GM12891 (cell line): ENCODE data around the gene KRT9.

Experiments
- PAX5 ChIP-seq: IDR thresholded peaks from 2 replicates; pipeline ENCODE4 v1.6.1; 2011; ENCODE audit warnings: low read length, moderate library complexity, mild to moderate bottlenecking; ENCODE audit not compliant: insufficient read depth, severe bottlenecking
- POLR2A ChIP-seq: IDR thresholded peaks from 2 replicates; pipeline ENCODE4 v1.6.1; 2011; ENCODE audit warnings: low read depth, low read length, control low read depth
- POLR2AphosphoS5 ChIP-seq: IDR thresholded peaks from 2 replicates; pipeline ENCODE4 v1.6.1; 2011; ENCODE audit warnings: low read depth, low read length, control low read depth
- POU2F2 ChIP-seq: IDR thresholded peaks from 2 replicates; pipeline ENCODE4 v1.6.1; 2011; ENCODE audit warnings: low read depth, mild to moderate bottlenecking, control low read depth, low read length, moderate library complexity
- SPI1 ChIP-seq: IDR thresholded peaks from 2 replicates; pipeline ENCODE4 v1.6.1; 2011; ENCODE audit warnings: low read depth, low read length, control low read depth
- TAF1 ChIP-seq: IDR thresholded peaks from 2 replicates; pipeline ENCODE4 v1.6.1; 2011; ENCODE audit warnings: low read depth, low read length, control low read depth

GRCh38 chr17:41521574-41522261 lies 50.1 kb downstream of the KRT9 start:
- no peak for TF ChIP-seq TAF1
- TF ChIP-seq SPI1, result no peak
- no peak for TF ChIP-seq POLR2A
- no peak for TF ChIP-seq POLR2AphosphoS5
- TF ChIP-seq POU2F2, result no peak
- TF ChIP-seq PAX5, result no peak
